HepG2 (cell line): ENCODE results near the gene MRPS21. TPM values are rescaled to one million over a fixed set of nuclear protein-coding genes. Genes with fewer than 3 reads are reported as not detected.
A peak's percentile ranks its signal among the peaks of the same experiment; 100 is the strongest.

ENCODE experiments used
- ATRX ChIP-seq: sonication (generic); formaldehyde crosslinking; IDR thresholded peaks from 2 replicates; pipeline ENCODE4 v1.4.0; 2020; ENCODE audit warnings: missing genetic modification reagents, borderline replicate concordance
- CAMTA2 ChIP-seq: sonication (generic); formaldehyde crosslinking; IDR thresholded peaks from 2 replicates; pipeline ENCODE4 v1.4.0; 2020; ENCODE audit warnings: mild to moderate bottlenecking, missing genetic modification reagents, borderline replicate concordance
- EEA1 ChIP-seq: sonication (generic); formaldehyde crosslinking; IDR thresholded peaks from 2 replicates; pipeline ENCODE4 v1.5.1; 2020; ENCODE audit warnings: mild to moderate bottlenecking, missing genetic modification reagents, borderline replicate concordance
- EP300 ChIP-seq, 3 experiments: sonication (generic) in 1 of 3; formaldehyde crosslinking in 1 of 3; IDR thresholded peaks; 2 replicates each; pipeline versions ENCODE4 v1.5.1 to v1.6.1; 2011 to 2020; ENCODE audit warnings: low read depth in 2 of 3, low read length in 2 of 3, borderline replicate concordance in 1 of 3, improper control_type of control experiment in 1 of 3, mild to moderate bottlenecking in 1 of 3, missing genetic modification reagents in 1 of 3, moderate library complexity in 1 of 3
- GATAD2A ChIP-seq: IDR thresholded peaks from 2 replicates; pipeline ENCODE4 v1.6.1; 2016
- HNRNPLL ChIP-seq: fragments of 200-400 bp; formaldehyde crosslinking; IDR thresholded peaks from 2 replicates; pipeline ENCODE4 v1.6.1; 2017; ENCODE audit warnings: mild to moderate bottlenecking, low read depth, low read length; ENCODE audit not compliant: poor library complexity, severe bottlenecking
- JDP2 ChIP-seq: sonication (generic); formaldehyde crosslinking; IDR thresholded peaks from 2 replicates; pipeline ENCODE4 v1.8.1; 2022; ENCODE audit warnings: missing genetic modification reagents, borderline replicate concordance
- KDM1A ChIP-seq: IDR thresholded peaks from 2 replicates; pipeline ENCODE4 v1.6.1; 2016; ENCODE audit warnings: missing compliant biosample characterization
- RBFOX2 ChIP-seq: fragments of 200-400 bp; formaldehyde crosslinking; IDR thresholded peaks from 2 replicates; pipeline ENCODE4 v1.6.1; 2017; ENCODE audit warnings: low read depth, mild to moderate bottlenecking, low read length
- SALL1 ChIP-seq: sonication (generic); formaldehyde crosslinking; IDR thresholded peaks from 2 replicates; pipeline ENCODE4 v1.8.0; 2022; ENCODE audit warnings: mild to moderate bottlenecking, missing genetic modification reagents
- THAP9 ChIP-seq: sonication (generic); formaldehyde crosslinking; IDR thresholded peaks from 2 replicates; pipeline ENCODE4; 2020; ENCODE audit warnings: missing genetic modification reagents, mild to moderate bottlenecking, borderline replicate concordance
- TP53 ChIP-seq: sonication (generic); formaldehyde crosslinking; conservative IDR thresholded peaks from 2 replicates; pipeline ENCODE4 v1.4.0; 2020; ENCODE audit warnings: missing genetic modification reagents
- ZBTB42 ChIP-seq: sonication (generic); formaldehyde crosslinking; IDR thresholded peaks from 2 replicates; pipeline ENCODE4 v1.5.0; 2020; ENCODE audit warnings: mild to moderate bottlenecking, missing genetic modification reagents
- ZNF10 ChIP-seq: sonication (generic); formaldehyde crosslinking; IDR thresholded peaks from 2 replicates; pipeline ENCODE4 v1.4.0; 2020; ENCODE audit warnings: mild to moderate bottlenecking, low read depth, missing genetic modification reagents, borderline replicate concordance
- ZNF362 ChIP-seq: sonication (generic); formaldehyde crosslinking; IDR thresholded peaks from 2 replicates; pipeline ENCODE4 v1.4.0; 2020; ENCODE audit warnings: missing genetic modification reagents, mild to moderate bottlenecking, borderline replicate concordance
- ZNF557 ChIP-seq: sonication (generic); formaldehyde crosslinking; IDR thresholded peaks from 2 replicates; pipeline ENCODE4 v1.4.0; 2020; ENCODE audit warnings: missing genetic modification reagents
- ZNF562 ChIP-seq: sonication (generic); formaldehyde crosslinking; IDR thresholded peaks from 2 replicates; pipeline ENCODE4 v1.8.0; 2022; ENCODE audit warnings: missing genetic modification reagents, borderline replicate concordance
- ZNF614 ChIP-seq: IDR thresholded peaks from 2 replicates; pipeline ENCODE4 v1.6.1; 2018; ENCODE audit warnings: missing biosample characterization, missing genetic modification reagents, inconsistent platforms, borderline replicate concordance
- ZNF672 ChIP-seq: sonication (generic); formaldehyde crosslinking; IDR thresholded peaks from 2 replicates; pipeline ENCODE4 v1.8.1; 2022; ENCODE audit warnings: missing genetic modification reagents
- ZNF780A ChIP-seq: sonication (generic); formaldehyde crosslinking; IDR thresholded peaks from 2 replicates; pipeline ENCODE4 v1.8.0; 2022; ENCODE audit warnings: mild to moderate bottlenecking, missing genetic modification reagents, moderate library complexity
- ZNF788 ChIP-seq: sonication (generic); formaldehyde crosslinking; IDR thresholded peaks from 2 replicates; pipeline ENCODE4 v1.5.0; 2020; ENCODE audit warnings: mild to moderate bottlenecking, missing genetic modification reagents, borderline replicate concordance
- polyA plus RNA-seq, 8 experiments: library from polyadenylated mRNA; depleted of rRNA in 3 of 8; stranded (reverse) in 7 of 8; unstranded in 1 of 8; fragments of >200 nt; fragmentation: Illumina TruSeq in 4 of 8; extraction: Trizol in 4 of 8; gene quantifications; 2 replicates each; pipeline versions ENCODE4 v1.2.1 to v1.2.3, GENCODE V29; 2011 to 2016; ENCODE audit warnings: low read depth in 4 of 8, missing spikeins in 1 of 8, mixed read lengths in 1 of 8; ENCODE audit not compliant: insufficient read depth in 1 of 8
- total RNA-seq, 5 experiments: library from RNA; depleted of rRNA; stranded (reverse); fragments of >200 nt; fragmentation: Illumina TruSeq; extraction: Trizol; gene quantifications; 2 replicates each; pipeline ENCODE4 v1.2.3, GENCODE V29; 2016; ENCODE audit warnings: low read depth in 1 of 5
- TF ChIP-seq, protein P1 (sequence below): sonication (generic); formaldehyde crosslinking; IDR thresholded peaks from 2 replicates; pipeline ENCODE4 v1.4.0; 2020; ENCODE audit warnings: missing genetic modification reagents
- TF ChIP-seq, protein P2 (sequence below): sonication (generic); IDR thresholded peaks from 2 replicates; pipeline ENCODE4 v1.6.1; 2016; ENCODE audit warnings: low read depth, borderline replicate concordance

Gene MRPS21
- total and polyA plus RNA-seq, 2 of the 13 experiments (the other 11 are each of a cell fraction or from before 2014, with no cell fraction given) = 59.4 to 64.2 TPM

GRCh38 chr1:150259758-150260669 lies 33.6 kb upstream of the MRPS21 start (continued):
- no peak for TF ChIP-seq TP53 (CRISPR knock-in tag)
- TF ChIP-seq ZNF788 (CRISPR knock-in tag) = peak; percentile 49; the same call in 1 of the 2 replicates
- TF ChIP-seq ZNF562 (CRISPR knock-in tag) = no peak
- TF ChIP-seq ZNF614 (CRISPR knock-in tag) = no peak
- no peak for TF ChIP-seq RBFOX2
- no peak for TF ChIP-seq ZNF557 (CRISPR knock-in tag)
- no peak for TF ChIP-seq EEA1 (CRISPR knock-in tag)
- TF ChIP-seq EP300 (IDR thresholded peaks at IDR 0.05; ENCODE audit: low read depth in 2 of 2, low read length in 2 of 2) = peak in 1 of 2 experiments; percentile 26; a peak in 1 of 4 replicates
- TF ChIP-seq EP300 (CRISPR knock-in tag; IDR thresholded peaks at IDR 0.05; ENCODE audit: borderline replicate concordance) = no peak
- TF ChIP-seq GATAD2A = peak; percentile 47; the same call in 1 of the 2 replicates
- TF ChIP-seq HNRNPLL = no peak
- TF ChIP-seq ZNF780A (CRISPR knock-in tag) = no peak
- no peak for TF ChIP-seq JDP2 (CRISPR knock-in tag)
- TF ChIP-seq CAMTA2 (CRISPR knock-in tag) = no peak
- TF ChIP-seq SALL1 (CRISPR knock-in tag) = peak; percentile 64; the same call in 1 of the 2 replicates
- no peak for TF ChIP-seq ZBTB42 (CRISPR knock-in tag)
- no peak for TF ChIP-seq THAP9 (CRISPR knock-in tag)
- TF ChIP-seq, protein P1, sequence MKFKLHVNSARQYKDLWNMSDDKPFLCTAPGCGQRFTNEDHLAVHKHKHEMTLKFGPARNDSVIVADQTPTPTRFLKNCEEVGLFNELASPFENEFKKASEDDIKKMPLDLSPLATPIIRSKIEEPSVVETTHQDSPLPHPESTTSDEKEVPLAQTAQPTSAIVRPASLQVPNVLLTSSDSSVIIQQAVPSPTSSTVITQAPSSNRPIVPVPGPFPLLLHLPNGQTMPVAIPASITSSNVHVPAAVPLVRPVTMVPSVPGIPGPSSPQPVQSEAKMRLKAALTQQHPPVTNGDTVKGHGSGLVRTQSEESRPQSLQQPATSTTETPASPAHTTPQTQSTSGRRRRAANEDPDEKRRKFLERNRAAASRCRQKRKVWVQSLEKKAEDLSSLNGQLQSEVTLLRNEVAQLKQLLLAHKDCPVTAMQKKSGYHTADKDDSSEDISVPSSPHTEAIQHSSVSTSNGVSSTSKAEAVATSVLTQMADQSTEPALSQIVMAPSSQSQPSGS (CRISPR knock-in tag) = no peak
- no peak for TF ChIP-seq ZNF672 (CRISPR knock-in tag)
- TF ChIP-seq ZNF10 = no peak
- TF ChIP-seq KDM1A = no peak
- TF ChIP-seq ATRX (CRISPR knock-in tag) = no peak
- no peak for TF ChIP-seq ZNF362 (CRISPR knock-in tag)
- TF ChIP-seq, protein P2, sequence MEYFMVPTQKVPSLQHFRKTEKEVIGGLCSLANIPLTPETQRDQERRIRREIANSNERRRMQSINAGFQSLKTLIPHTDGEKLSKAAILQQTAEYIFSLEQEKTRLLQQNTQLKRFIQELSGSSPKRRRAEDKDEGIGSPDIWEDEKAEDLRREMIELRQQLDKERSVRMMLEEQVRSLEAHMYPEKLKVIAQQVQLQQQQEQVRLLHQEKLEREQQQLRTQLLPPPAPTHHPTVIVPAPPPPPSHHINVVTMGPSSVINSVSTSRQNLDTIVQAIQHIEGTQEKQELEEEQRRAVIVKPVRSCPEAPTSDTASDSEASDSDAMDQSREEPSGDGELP = no peak
